GM19438 (cell line): Measurements from ENCODE around the gene NKX1-1.
"Not testable (repeated sequence)": the region's sequence is repeated elsewhere in the genome, so short reads cannot be mapped to it uniquely, and the experiment has no call there.

Experiments
- ATAC-seq: cut with Tn5 transposase; IDR thresholded peaks from one replicate; pipeline ENCODE4 v1.9.1; 2021; ENCODE audit warnings: low read depth; ENCODE audit not compliant: unreplicated experiment

NKX1-1 gene

DNA sequence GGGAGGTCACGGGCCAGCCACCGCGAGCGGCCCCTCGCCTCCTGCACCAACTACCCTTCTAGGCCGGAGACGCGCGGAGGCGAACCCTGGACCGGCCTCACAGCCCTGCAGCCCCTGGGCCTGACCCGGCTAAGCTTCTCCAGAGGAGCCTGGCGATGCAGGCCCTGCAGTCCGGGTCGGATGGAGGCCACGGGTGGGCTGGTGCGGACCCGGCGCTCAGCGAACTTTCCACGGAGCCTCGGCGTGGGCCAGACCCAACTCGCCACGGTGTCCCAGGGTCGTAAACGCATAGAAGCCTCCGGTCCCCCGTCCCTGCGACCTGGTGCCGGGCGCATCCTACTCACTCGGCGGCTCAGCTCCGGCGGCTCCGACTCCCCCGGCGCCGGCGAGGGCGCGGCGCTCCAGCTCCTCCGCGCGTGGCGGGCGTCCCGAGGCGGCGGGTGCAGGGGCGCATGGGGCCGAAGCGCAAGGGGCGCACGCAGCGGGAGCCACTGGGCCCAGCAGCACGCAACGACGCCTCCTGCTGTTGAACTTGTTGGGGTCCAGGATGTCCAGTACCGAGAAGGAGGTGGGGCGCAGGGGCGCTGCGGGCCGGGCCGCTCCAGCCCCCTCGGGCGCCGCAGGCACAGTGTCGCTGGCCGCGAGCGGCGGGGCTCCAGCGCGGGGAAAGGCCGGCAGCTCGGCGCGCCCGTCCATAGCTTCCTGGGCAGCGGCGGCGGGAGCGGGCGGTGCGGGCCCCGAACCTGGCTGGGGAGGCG lies 427 bp downstream of the NKX1-1 start:
- ATAC-seq: no peak

- no peak for ATAC-seq
These were observed 997 bp downstream of the NKX1-1 start for GRCh38 chr4:1405254-1405635.

DNA sequence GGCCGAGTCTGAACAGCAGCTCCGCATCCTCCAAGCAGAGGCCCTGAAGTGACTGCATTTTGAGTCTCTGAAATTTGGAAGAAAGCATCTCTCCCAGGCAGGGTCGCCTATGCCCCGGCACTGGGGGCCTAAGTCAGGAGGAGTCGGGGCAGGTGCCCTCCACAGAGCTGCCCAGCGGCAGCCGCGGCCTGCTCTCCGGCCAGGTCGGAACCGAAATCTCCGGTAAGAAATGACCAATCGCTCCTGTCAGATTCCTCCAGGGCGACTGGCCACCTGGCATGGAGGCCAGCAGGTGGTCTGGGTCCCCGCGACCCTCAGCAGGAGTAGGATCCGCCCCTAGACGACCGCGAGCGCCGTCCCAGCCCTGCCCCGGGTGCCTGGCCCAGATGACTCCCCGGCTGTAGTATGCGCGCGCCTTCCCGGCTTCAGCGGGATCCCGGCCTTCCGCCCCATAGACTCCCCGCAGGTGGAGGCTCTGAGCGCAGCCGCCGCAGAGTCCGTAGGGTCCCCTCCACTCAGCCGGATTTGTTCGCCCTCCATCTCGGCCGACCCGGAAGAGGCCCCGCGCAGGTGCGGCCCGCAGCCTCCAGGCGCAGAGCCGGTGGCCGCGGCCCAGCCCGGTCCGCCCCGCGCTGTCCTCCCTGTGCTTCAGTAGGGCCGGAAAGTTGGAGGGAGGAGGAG lies 1.5 kb downstream of the NKX1-1 start:
- ATAC-seq: no peak

GRCh38 chr4:1403591-1404572 lies 2.4 kb downstream of the NKX1-1 start:
- ATAC-seq: no peak

- no peak for ATAC-seq
These were observed 3.1 kb downstream of the NKX1-1 start for GRCh38 chr4:1403177-1403583.

DNA sequence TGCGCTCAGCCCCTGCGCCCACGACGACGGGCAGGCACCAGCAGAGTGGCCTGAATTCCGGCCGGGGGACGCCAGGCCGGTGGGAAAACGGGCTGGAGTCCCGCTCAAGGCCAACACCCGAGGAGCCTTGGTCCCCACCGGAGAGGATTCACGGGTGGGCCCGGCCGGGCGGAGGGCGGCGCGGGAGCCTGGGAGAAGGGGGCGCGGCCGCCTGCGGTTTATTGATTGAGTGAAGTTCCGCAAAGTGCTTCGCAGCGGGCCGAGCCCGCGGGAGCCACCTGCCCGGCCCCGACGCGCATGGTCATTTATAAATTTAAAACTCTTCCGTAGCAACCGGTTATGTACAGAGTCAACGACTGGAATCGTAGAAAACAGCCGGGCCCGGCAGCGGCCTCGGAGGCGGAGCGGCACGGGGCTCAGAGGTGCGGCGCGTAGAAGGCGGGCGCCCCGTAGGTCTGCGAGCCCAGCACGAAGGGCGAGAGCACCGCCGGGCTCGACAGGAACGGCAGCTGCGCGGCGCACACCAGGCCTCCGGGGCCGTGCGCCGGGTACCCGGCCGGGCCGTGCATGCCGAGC lies 3.6 kb downstream of the NKX1-1 start:
- ATAC-seq: no peak

DNA sequence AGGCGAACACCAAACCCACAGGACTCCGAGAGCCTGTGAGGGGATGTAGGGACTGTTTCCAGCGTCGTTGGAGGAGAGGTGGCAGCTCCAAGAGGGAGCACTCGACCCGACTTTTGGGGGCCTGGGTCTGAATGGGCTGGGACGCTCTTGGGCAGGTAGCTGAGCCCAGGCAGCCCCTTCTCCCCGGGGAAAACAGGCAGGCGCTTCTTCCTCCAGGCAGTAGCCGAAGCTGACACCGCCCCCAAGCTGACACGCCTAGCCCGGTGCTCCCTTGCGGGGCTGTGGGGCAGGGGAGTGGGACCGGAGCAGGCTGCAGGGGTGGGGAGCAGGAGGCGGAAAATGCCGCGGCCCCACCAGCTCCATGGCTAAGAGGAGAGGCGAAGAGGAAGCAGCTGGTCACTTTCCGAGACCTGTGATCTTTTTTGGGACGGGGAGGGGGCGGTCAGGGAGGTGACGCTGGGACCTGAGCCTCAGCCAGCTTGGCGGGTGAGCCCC lies 4.2 kb downstream of the NKX1-1 start:
- no peak for ATAC-seq

DNA sequence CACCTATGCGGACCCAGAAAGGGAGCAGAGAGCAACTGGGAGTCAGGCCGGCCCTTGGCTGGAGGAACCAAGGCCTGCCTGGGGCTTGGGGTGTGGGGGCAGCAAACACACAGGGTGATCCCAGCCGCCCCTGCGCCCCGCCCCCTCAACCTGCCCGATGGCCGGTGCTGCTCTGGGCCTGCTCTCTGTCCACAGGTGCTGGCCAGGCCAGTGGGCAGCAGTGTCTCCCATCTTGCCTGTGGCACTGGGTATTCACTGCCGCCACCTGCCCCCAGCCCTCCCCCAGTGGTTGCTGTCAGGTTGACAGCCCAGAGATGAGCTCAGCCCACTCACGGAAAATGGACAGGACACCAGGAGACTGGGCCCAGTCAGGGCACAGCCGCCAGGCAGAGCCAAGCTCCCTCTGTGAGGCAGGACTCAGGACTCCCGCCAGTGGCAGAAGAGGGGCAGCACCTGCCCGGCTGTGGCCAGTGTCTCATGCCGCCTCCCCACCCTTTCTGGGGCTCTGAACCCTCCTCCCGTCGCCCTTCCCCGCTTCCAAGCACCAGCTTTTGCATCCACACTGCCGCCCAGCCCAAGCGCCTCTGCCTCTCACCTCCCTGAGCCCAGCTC lies 4.7 kb downstream of the NKX1-1 start:
- ATAC-seq: no peak

DNA sequence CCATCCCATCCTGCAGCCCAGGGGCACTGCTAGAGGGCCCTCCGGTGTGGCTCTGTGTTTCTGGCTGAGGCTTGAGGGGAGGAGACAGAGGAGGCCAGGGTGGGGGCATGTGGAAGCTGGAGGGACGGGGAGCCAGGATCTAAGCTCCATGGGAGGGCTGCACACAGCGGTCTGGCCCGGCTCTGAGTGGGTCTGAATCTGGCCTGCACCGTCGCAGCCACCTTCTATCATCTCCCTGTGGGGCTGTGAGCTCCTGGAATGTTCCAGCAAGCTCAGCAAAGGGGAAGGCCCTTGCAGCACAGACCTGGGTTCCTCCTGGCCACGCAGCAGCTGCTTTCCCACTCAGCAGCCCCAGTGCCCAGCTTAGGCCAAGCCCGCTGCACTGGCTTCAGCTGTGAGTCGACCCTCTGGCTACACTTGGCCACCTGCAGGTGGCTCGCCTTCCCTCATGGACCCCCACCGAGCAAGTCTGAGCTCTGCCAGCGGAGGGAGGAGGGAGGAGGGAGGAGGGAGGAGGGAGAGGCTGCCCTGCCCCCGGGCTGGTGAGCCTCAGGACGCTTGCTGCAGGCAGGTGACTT lies 5.3 kb downstream of the NKX1-1 start:
- ATAC-seq: no peak

- no peak for ATAC-seq
These were observed 5.9 kb downstream of the NKX1-1 start for GRCh38 chr4:1400191-1400805.

DNA sequence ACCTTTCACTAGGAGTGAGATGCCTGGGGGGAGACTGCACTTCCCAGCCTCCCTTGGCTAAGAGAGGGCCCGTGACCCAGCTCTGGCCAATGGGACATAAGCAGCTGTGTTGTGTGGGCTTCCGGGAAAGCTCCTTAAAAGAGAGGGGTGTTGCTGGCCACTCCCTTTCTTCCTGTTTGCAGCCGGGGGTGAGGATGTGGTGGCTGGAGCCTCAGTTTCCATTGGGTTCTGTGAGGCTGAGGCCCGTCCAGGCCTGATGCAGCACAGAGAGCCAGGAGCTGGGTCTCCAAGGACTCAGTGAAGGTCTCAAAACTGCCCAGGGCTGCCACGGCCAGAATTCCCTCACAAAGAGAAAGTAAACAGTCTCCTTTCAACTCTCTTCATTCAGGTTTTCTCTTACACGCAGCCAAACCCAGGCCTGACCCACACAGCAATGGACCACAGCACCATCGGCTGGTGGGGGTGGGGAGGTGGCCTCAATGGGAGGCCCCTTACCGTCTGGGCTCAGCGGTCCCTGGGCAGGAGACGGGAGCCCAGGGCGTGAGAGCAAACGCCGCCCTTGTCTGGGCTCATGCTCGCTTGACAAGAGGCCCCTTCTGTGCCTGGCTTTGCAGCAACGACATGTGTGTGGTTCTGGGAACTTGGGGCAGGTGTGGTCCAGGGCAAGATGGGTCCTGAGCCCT lies 6.6 kb downstream of the NKX1-1 start:
- ATAC-seq: no peak

DNA sequence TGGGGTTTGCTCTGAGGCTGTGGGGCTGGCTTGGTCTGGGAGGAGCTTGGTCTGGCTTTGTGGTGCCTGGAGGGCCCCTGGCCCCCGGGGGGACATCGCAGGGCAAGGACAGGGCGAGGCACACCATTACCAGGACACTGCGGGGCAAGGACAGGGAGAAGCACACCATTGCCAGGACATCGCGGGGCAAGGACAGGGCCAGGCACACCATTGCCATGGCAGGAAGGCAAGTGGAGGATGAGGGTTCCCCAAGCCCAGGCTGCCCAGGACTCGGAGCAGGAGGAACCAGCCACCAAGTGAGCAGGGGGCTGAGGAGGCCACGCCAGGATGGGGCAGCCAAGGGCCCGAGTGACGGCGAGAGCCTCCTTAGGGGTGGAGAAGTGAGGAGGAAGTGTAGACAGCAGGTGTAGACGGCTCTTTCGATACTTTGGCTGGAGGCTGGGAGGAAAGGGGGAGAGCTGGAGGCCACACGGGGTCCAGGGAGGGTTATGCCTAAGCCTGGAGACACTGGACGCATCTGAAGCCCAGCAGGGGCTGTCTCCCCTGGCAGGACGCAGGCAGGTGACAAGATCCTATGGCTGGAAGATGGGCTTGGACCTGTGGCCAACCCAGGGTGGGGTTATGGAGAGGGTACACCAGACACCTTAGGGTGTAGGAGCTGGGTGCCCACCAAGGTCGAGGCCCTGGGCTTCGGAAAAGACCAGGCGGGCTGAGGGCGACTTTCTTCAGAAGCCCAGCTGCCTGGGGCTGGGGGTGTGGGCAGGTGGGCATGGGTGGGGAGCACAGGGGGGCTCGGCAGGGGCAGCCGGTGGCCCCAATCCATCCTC lies 7.3 kb downstream of the NKX1-1 start:
- ATAC-seq: no peak

GRCh38 chr4:1396806-1397455 lies 9.3 kb downstream of the NKX1-1 start:
- ATAC-seq: no peak

- ATAC-seq: no peak
These were observed 10.1 kb downstream of the NKX1-1 start for GRCh38 chr4:1395941-1396805.

- not testable (repeated sequence) for ATAC-seq
These were observed 10.8 kb downstream of the NKX1-1 start for GRCh38 chr4:1395389-1395820.
